ENCODE data around the gene UVRAG. TPM values are rescaled to one million over a fixed set of nuclear protein-coding genes. Genes with fewer than 3 reads are reported as not detected.

The UVRAG gene
- total RNA-seq, 1 donor from 2014 or later = 17.8 TPM

- Mint-ChIP-seq H3K4me1 (ENCODE audit: low read depth, unreplicated experiment) (peaks cover 16% of the 10 kb centered on the region), H3K27ac (ENCODE audit: unreplicated experiment) (no peak overlapping the region), H3K4me3 (ENCODE audit: unreplicated experiment) (peak overlapping the region; percentile 54), H3K9me3 (ENCODE audit: unreplicated experiment) (peaks cover 3% of the 10 kb centered on the region), H3K36me3 (ENCODE audit: unreplicated experiment) (no peaks in the 10 kb centered on the region), H3K27me3 (ENCODE audit: unreplicated experiment) (peaks cover 15% of the 10 kb centered on the region)
- no peak for DNase-seq
- TF ChIP-seq, protein P1, sequence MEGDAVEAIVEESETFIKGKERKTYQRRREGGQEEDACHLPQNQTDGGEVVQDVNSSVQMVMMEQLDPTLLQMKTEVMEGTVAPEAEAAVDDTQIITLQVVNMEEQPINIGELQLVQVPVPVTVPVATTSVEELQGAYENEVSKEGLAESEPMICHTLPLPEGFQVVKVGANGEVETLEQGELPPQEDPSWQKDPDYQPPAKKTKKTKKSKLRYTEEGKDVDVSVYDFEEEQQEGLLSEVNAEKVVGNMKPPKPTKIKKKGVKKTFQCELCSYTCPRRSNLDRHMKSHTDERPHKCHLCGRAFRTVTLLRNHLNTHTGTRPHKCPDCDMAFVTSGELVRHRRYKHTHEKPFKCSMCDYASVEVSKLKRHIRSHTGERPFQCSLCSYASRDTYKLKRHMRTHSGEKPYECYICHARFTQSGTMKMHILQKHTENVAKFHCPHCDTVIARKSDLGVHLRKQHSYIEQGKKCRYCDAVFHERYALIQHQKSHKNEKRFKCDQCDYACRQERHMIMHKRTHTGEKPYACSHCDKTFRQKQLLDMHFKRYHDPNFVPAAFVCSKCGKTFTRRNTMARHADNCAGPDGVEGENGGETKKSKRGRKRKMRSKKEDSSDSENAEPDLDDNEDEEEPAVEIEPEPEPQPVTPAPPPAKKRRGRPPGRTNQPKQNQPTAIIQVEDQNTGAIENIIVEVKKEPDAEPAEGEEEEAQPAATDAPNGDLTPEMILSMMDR (IDR thresholded peaks at IDR 0.05; ENCODE audit: partially characterized antibody, unreplicated experiment) = no peak
Observed at GRCh38 chr11:76153571-76153923, 338.5 kb downstream of the UVRAG start.

GRCh38 chr11:76155500-76156227 is 340.7 kb downstream of the UVRAG start:
- Mint-ChIP-seq H3K9me3 (ENCODE audit: unreplicated experiment) (peaks cover 5% of the 10 kb centered on the region), H3K36me3 (ENCODE audit: unreplicated experiment) (no peaks in the 10 kb centered on the region), H3K4me1 (ENCODE audit: low read depth, unreplicated experiment) (peaks cover 16% of the 10 kb centered on the region), H3K27ac (ENCODE audit: unreplicated experiment) (no peak overlapping the region), H3K4me3 (ENCODE audit: unreplicated experiment) (no peak overlapping the region), H3K27me3 (ENCODE audit: unreplicated experiment) (peaks cover 12% of the 10 kb centered on the region)
- TF ChIP-seq, protein P1 (IDR thresholded peaks at IDR 0.05; ENCODE audit: partially characterized antibody, unreplicated experiment) = no peak
- no peak for DNase-seq

DNA sequence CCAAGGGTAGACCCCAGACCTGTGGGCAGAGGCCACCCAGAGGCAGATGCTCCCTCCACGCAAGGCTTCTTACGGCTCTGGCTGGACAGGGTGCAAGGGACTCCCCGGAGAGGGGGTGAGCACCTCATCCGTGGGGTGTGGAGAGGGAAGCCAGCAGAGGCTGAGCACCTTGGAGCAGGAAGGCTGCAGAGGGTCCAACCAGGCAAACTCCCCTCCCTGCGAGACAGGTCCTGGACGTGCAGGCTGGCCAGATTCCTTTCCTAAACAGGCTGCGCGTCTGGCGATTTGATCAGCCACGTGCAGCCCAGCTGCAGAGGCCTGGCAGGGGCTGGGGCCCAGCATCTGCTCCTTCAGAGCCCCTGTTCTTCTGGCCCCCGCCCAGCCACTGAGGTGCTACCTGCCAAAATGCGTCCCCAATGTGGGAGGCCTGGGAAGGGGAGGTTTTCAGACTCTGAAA is 342.0 kb downstream of the UVRAG start:
- Mint-ChIP-seq H3K4me3 (ENCODE audit: unreplicated experiment) (no peak overlapping the region), H3K36me3 (ENCODE audit: unreplicated experiment) (no peaks in the 10 kb centered on the region), H3K27me3 (ENCODE audit: unreplicated experiment) (peaks cover 12% of the 10 kb centered on the region), H3K9me3 (ENCODE audit: unreplicated experiment) (peaks cover 5% of the 10 kb centered on the region), H3K4me1 (ENCODE audit: low read depth, unreplicated experiment) (peaks cover 15% of the 10 kb centered on the region), H3K27ac (ENCODE audit: unreplicated experiment) (no peak overlapping the region)
- DNase-seq = no peak
- TF ChIP-seq, protein P1 (IDR thresholded peaks at IDR 0.05; ENCODE audit: partially characterized antibody, unreplicated experiment) = no peak

GRCh38 chr11:76157891-76158290 is 342.9 kb downstream of the UVRAG start:
- H3K27ac Mint-ChIP-seq (ENCODE audit: unreplicated experiment) = no peak overlapping the region
- DNase-seq = no peak
- H3K9me3 Mint-ChIP-seq (ENCODE audit: unreplicated experiment) = peaks cover 5% of the 10 kb centered on the region
- TF ChIP-seq, protein P1 (IDR thresholded peaks at IDR 0.05; ENCODE audit: partially characterized antibody, unreplicated experiment) = no peak
- no peaks in the 10 kb centered on the region for H3K36me3 Mint-ChIP-seq (ENCODE audit: unreplicated experiment)
- peaks cover 15% of the 10 kb centered on the region for H3K4me1 Mint-ChIP-seq (ENCODE audit: low read depth, unreplicated experiment)
- no peak overlapping the region for H3K4me3 Mint-ChIP-seq (ENCODE audit: unreplicated experiment)
- peaks cover 8% of the 10 kb centered on the region for H3K27me3 Mint-ChIP-seq (ENCODE audit: unreplicated experiment)

Measured in glutamatergic neuron (in vitro differentiated cells).